Activated CD4-positive, alpha-beta T cell treated with anti-CD3 and anti-CD28 coated beads, Interleukin-2, Interleukin-6, amounts not matched to agents 100 ng/mL and 50 ng/mL, durations not matched to agents 16 hours and 8 hours (primary cell): ENCODE results near the gene CLCN2.

Experiments
- DNase-seq: peaks from one replicate; pipeline ENCODE4 v3.0.0-alpha.2; 2020

The CLCN2 gene

GRCh38 chr3:184380627-184381260 is 19.3 kb upstream of the CLCN2 start:
- no peak for DNase-seq

- no peak for DNase-seq
Measured at GRCh38 chr3:184380185-184380626, 18.8 kb upstream of the CLCN2 start.

- DNase-seq: no peak
Measured at GRCh38 chr3:184379358-184380184, 18.2 kb upstream of the CLCN2 start, which contains the start of gene CHRD. TSS of gene CHRD (plus strand) at chr3:184380054. CDS start at chr3:184380319, 265 bp downstream.

- DNase-seq: no peak
Measured at GRCh38 chr3:184378651-184379357, 17.4 kb upstream of the CLCN2 start.

GRCh38 chr3:184377882-184378445 is 16.6 kb upstream of the CLCN2 start, which contains the start of gene THPO:
TSS of gene THPO (minus strand) at chr3:184378207. CDS start at chr3:184376259, 1,948 bp downstream.
- no peak for DNase-seq

- no peak for DNase-seq
Measured at GRCh38 chr3:184377374-184377773, 16.0 kb upstream of the CLCN2 start.

- DNase-seq: no peak
Measured at GRCh38 chr3:184375747-184376461, 14.5 kb upstream of the CLCN2 start.

GRCh38 chr3:184373422-184373821 is 12.0 kb upstream of the CLCN2 start:
- no peak for DNase-seq

- no peak for DNase-seq
Measured at GRCh38 chr3:184372911-184373310, 11.5 kb upstream of the CLCN2 start.

GRCh38 chr3:184372296-184372821 is 11.0 kb upstream of the CLCN2 start:
- DNase-seq: no peak

- DNase-seq: peak; percentile 73
Measured at GRCh38 chr3:184371570-184372018, 10.2 kb upstream of the CLCN2 start.

- no peak for DNase-seq
Measured at GRCh38 chr3:184368586-184369183, 7.3 kb upstream of the CLCN2 start.

- no peak for DNase-seq
Measured at GRCh38 chr3:184368116-184368515, 6.7 kb upstream of the CLCN2 start.

GRCh38 chr3:184366619-184367289 is 5.3 kb upstream of the CLCN2 start:
- no peak for DNase-seq

GRCh38 chr3:184362668-184363546 is 1.5 kb upstream of the CLCN2 start:
- DNase-seq: peak; percentile 98

GRCh38 chr3:184361932-184362667 is 695 bp upstream of the CLCN2 start:
- peak; percentile 52 for DNase-seq

- no peak for DNase-seq
Measured at GRCh38 chr3:184360929-184361531, 375 bp downstream of the CLCN2 start.

GRCh38 chr3:184360070-184360928 is 1.1 kb downstream of the CLCN2 start:
- no peak for DNase-seq
